Measurements from ENCODE around the gene ADGRL3. TPM values are rescaled to one million over a fixed set of nuclear protein-coding genes. Genes with fewer than 3 reads are reported as not detected.

The ADGRL3 gene
- total and polyA plus RNA-seq, 2 donors (not counting 1 experiment from before 2014, with no cell fraction given): under 0.01 to 0.05 TPM

DNA sequence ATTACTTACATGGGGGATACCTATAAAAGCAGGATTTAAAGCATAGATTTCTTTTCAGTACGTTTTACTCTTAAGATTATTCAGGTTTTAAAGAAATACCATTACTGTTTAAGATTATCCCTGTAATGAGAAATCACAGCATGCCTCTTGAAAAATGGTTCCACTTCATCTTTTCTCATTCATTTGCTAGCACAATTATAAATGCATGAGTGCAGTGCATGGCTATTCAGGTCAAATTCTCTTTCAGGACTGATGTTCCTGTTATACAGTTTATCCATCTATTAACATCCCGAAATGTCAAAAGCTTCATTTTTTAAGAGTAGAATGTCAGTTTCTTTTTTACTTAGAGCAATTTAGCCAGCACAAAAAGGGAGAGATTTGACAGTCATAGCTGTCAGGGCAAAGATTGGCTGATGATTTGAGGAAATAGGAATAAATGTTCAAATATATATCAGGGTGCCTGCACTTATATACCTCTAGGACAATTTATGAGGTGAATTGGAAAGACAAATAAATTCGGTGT is 135.2 kb downstream of the ADGRL3 start:
- Histone ChIP-seq H3K27me3 (ENCODE audit: control insufficient read depth, insufficient read depth, low read length) (no peaks in the 10 kb centered on the region), H3K36me3 (ENCODE audit: control insufficient read depth, insufficient read depth, low read length) (no peaks in the 10 kb centered on the region), H3K9ac (ENCODE audit: insufficient read depth, low read length) (no peak overlapping the region), H3K27ac (ENCODE audit: insufficient read depth, low read length) (no peak overlapping the region), H3K4me2 (ENCODE audit: extremely low read depth, insufficient read depth, low read length) (no peak overlapping the region), H2AFZ (ENCODE audit: low read length) (no peak overlapping the region), H4K20me1 (ENCODE audit: control insufficient read depth, extremely low read depth, insufficient read depth, low read length) (no peaks in the 10 kb centered on the region), H3K79me2 (ENCODE audit: control insufficient read depth, insufficient read depth, low read length) (no peaks in the 10 kb centered on the region), H3K4me1 (ENCODE audit: control insufficient read depth, extremely low read depth, insufficient read depth, low read length) (no peaks in the 10 kb centered on the region), H3K4me3 (replicated peaks in 1 of 4; ENCODE audit: control extremely low read depth in 1 of 4, insufficient read depth in 1 of 4, low read depth in 3 of 4, low read length in 4 of 4) (no peak overlapping the region), H3K9me3 (ENCODE audit: control insufficient read depth, insufficient read depth, low read depth, low read length) (no peaks in the 10 kb centered on the region)
- TF ChIP-seq, protein P1, sequence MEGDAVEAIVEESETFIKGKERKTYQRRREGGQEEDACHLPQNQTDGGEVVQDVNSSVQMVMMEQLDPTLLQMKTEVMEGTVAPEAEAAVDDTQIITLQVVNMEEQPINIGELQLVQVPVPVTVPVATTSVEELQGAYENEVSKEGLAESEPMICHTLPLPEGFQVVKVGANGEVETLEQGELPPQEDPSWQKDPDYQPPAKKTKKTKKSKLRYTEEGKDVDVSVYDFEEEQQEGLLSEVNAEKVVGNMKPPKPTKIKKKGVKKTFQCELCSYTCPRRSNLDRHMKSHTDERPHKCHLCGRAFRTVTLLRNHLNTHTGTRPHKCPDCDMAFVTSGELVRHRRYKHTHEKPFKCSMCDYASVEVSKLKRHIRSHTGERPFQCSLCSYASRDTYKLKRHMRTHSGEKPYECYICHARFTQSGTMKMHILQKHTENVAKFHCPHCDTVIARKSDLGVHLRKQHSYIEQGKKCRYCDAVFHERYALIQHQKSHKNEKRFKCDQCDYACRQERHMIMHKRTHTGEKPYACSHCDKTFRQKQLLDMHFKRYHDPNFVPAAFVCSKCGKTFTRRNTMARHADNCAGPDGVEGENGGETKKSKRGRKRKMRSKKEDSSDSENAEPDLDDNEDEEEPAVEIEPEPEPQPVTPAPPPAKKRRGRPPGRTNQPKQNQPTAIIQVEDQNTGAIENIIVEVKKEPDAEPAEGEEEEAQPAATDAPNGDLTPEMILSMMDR (conservative IDR thresholded peaks at IDR 0.05 in 1 of 2, IDR thresholded peaks at IDR 0.05 in 1 of 2; ENCODE audit: low read depth in 1 of 2, low read length in 2 of 2): no peak
- no peak for TF ChIP-seq EZH2 (IDR thresholded peaks at IDR 0.05; ENCODE audit: low read length, missing control alignments)
- DNase-seq (ENCODE audit: low read depth in 2 of 2): no peak

DNA sequence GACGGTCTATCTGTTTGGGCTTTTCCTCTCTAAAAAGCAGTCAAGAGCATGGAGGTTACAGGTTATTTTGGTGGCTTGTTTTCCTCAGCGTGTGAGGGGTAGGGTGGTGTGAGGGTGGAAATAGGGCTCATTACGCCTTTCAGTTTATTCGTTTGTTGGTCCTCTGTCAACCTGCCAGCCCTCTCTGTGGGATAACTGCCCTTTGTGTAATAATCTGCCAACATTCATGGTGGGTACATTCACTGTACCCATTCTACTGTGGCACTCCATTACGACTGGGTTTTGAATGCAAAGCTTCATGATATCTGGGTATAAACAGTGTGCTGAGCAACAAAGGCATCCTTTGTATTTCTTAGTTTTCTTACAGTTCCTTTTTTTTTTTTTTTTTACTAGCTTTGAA is 136.4 kb downstream of the ADGRL3 start:
- Histone ChIP-seq H3K4me3 (replicated peaks in 1 of 4; ENCODE audit: control extremely low read depth in 1 of 4, insufficient read depth in 1 of 4, low read depth in 3 of 4, low read length in 4 of 4) (no peak overlapping the region), H3K4me1 (ENCODE audit: control insufficient read depth, extremely low read depth, insufficient read depth, low read length) (no peaks in the 10 kb centered on the region), H3K36me3 (ENCODE audit: control insufficient read depth, insufficient read depth, low read length) (no peaks in the 10 kb centered on the region), H4K20me1 (ENCODE audit: control insufficient read depth, extremely low read depth, insufficient read depth, low read length) (no peaks in the 10 kb centered on the region), H2AFZ (ENCODE audit: low read length) (no peak overlapping the region), H3K4me2 (ENCODE audit: extremely low read depth, insufficient read depth, low read length) (no peak overlapping the region), H3K27me3 (ENCODE audit: control insufficient read depth, insufficient read depth, low read length) (no peaks in the 10 kb centered on the region), H3K27ac (ENCODE audit: insufficient read depth, low read length) (no peak overlapping the region), H3K9me3 (ENCODE audit: control insufficient read depth, insufficient read depth, low read depth, low read length) (no peaks in the 10 kb centered on the region), H3K9ac (ENCODE audit: insufficient read depth, low read length) (no peak overlapping the region), H3K79me2 (ENCODE audit: control insufficient read depth, insufficient read depth, low read length) (no peaks in the 10 kb centered on the region)
- no peak for DNase-seq (ENCODE audit: low read depth in 2 of 2)
- TF ChIP-seq, protein P1 (conservative IDR thresholded peaks at IDR 0.05 in 1 of 2, IDR thresholded peaks at IDR 0.05 in 1 of 2; ENCODE audit: low read depth in 1 of 2, low read length in 2 of 2): no peak

DNA sequence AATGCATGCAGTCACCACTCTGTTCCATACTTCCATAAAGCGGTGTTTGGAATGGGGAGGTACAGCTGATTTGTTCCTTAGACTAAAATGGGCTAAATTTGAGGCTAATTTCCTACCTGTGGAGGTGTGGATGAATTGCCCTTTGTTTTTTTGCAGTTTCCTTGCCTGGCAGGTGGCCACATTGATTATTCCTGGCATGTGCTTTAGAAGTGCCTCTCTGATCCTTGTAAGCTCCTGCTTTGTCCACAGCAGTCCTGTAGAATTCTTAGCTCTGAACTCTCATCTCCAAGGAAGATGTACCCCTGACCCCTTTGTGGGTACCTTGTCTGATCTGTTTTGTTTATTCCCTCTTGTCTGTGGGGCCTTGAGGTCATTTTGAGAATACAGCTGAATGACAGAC is 136.8 kb downstream of the ADGRL3 start:
- no peak overlapping the region for H2AFZ ChIP-seq (ENCODE audit: low read length)
- no peak overlapping the region for H3K27ac ChIP-seq (ENCODE audit: insufficient read depth, low read length)
- no peaks in the 10 kb centered on the region for H3K79me2 ChIP-seq (ENCODE audit: control insufficient read depth, insufficient read depth, low read length)
- H4K20me1 ChIP-seq (ENCODE audit: control insufficient read depth, extremely low read depth, insufficient read depth, low read length): no peaks in the 10 kb centered on the region
- H3K36me3 ChIP-seq (ENCODE audit: control insufficient read depth, insufficient read depth, low read length): no peaks in the 10 kb centered on the region
- no peak overlapping the region for H3K4me2 ChIP-seq (ENCODE audit: extremely low read depth, insufficient read depth, low read length)
- no peak overlapping the region for H3K9ac ChIP-seq (ENCODE audit: insufficient read depth, low read length)
- no peaks in the 10 kb centered on the region for H3K9me3 ChIP-seq (ENCODE audit: control insufficient read depth, insufficient read depth, low read depth, low read length)
- H3K27me3 ChIP-seq (ENCODE audit: control insufficient read depth, insufficient read depth, low read length): no peaks in the 10 kb centered on the region
- no peak overlapping the region for H3K4me3 ChIP-seq (replicated peaks in 1 of 4; ENCODE audit: control extremely low read depth in 1 of 4, insufficient read depth in 1 of 4, low read depth in 3 of 4, low read length in 4 of 4)
- TF ChIP-seq EZH2 (IDR thresholded peaks at IDR 0.05; ENCODE audit: low read length, missing control alignments): no peak
- TF ChIP-seq, protein P1 (conservative IDR thresholded peaks at IDR 0.05 in 1 of 2, IDR thresholded peaks at IDR 0.05 in 1 of 2; ENCODE audit: low read depth in 1 of 2, low read length in 2 of 2): no peak
- no peak for DNase-seq (ENCODE audit: low read depth in 2 of 2)
- no peaks in the 10 kb centered on the region for H3K4me1 ChIP-seq (ENCODE audit: control insufficient read depth, extremely low read depth, insufficient read depth, low read length)
